NCI-H1436 treated with DMSO at 0.1 percent for 48 hours (cell line): ENCODE measurements around the gene MAPKAPK3.

Experiments
- DNase-seq: peaks from one replicate; lab custom pipeline; 2025; lab: John Stamatoyannopoulos, UW

The MAPKAPK3 gene

DNA sequence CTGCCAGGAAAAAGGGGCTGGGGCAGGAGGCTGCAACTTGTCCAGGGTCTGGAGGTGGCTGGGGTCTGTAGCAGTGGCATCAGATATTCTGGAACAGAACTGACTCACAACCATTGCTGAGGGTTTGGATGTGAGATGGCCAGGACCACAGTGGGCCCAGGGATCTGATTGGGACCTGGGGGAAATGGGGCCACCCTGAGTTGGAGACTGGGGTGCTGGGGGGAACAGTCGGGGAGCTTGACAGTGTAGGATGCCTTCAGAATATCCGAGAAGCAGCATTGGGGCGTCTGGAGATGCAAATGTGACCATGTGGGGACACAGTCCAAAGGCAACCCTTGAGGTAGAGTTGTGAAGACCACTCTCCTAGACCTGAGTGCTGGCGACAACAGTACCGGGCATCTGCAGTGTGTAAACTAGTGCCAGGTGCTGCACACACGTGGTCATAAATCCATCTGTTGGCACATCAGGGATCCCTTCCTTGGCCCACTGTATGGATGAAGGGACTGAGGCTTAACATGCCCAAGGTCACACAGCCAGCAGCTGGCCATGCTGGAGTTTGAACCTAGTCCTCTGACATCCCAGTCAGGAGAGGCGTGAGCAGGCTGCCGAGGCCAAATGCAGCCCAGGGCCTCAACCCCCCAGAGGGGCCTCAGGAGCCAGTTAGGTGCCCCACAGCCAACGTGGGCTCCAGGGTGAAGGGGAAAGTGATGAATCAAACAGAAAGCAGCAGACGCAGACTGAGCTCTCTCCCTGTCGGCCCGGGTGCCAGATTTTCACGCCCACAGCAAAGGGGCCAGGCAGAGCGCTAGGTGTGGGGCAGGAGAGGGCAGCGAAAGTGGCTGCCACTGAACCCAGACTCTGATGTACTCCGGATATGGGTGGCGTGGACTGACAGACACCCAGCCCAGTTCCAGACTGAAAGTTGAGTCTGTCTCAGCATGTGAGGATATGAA is 28.9 kb upstream of the MAPKAPK3 start:
- DNase-seq = no peak

DNA sequence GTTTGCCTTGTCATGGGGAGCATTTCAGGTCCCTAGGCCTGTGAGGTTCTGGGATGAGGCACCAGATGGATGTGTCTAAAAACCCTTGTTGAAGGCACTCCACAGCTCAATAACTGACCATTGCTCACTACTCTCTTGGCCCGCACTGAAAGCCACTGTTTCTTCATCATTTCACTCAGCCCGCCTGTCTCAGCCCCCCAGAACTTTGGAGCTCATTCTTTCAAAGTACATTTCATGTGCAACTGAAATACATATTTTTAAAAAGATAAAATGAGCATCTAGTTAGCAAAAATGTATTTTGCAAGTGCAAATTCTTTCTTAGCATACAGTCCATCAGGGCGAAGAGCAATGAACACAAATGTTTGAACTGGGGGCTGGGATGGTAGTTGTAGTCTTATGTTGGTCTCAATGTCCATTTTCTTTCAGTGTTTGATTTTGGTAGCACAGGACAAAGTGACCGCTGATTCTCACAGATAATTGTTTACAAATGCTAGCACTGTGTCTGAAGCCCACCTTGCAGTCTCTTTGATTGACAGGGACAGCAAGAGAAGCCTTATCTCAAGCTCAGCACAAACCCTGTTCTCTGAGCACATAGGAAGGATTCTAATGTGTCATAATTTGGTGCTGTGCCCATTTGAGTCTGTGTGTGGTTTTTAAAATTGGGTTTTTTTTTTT is 28.1 kb upstream of the MAPKAPK3 start:
- no peak for DNase-seq

DNA sequence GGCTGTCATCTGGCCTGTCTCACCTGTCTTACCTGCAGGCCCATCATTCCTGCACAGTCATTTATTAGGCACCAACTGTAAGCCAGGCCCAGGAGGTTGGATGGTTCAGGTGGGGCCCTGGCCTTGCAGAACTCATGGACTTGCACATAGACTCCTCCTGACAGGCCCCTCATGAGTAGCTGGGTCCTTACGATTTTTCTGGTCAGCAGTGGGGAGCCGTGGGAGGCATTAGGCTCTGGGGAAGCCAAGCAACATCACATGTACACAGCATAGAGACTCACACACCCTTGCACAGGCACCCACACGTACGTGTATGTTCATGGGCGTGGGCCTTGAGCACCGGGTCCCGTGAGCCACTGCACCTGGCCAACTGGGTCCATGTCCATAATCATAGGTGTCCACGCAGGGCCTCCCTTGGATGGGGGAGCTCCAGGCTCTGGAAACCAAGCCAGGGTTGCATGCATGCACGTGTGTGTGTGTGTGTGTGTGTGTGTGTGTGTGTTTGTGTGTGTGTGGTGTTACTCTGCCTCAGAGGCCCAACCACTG is 25.7 kb upstream of the MAPKAPK3 start:
- no peak for DNase-seq

DNA sequence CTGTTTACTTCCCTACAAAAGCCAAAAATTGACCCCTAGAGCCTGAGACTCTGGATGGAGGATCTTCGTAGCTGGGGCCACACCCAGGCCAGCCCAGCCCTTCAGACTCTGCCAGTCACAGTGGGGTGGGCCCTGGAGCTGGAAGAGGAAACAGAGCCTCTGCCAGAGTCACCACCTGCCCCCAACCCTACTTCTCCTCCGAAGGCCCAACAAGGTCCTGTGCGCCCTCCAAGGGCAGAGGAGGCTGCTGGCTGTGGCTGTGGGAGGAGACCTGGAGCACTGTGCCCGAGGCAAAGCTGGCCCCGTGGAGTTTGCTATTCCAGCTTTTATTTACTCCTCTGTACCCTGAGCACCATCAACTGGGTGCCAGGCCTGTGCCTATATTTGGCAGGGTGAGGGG is 24.4 kb upstream of the MAPKAPK3 start:
- DNase-seq = no peak

DNA sequence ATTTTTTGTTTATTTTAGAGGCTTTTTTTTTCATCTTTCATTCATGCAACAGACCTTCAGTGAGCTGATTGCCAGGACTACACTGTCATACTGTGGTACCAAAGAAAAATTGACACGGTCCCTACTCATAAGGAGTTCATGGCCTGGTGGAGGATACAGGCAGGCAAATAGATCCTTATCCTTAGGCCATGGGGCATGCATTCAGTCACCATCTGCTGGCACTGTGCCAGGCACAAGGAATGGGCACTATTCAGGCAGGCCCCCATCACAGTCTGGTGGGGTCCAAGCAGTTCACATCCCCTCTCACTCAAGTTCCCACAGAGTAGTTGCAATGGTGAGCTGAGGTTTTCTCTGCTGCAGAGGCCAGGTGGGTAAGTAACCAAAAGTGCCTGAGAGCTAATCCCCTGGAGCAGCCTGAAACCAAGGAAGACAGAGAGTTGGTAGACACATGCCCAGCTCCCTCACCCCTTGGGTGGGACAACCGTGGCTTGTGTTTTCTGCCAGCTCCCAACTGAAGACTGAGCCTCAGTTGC is 22.6 kb upstream of the MAPKAPK3 start:
- DNase-seq = no peak

DNA sequence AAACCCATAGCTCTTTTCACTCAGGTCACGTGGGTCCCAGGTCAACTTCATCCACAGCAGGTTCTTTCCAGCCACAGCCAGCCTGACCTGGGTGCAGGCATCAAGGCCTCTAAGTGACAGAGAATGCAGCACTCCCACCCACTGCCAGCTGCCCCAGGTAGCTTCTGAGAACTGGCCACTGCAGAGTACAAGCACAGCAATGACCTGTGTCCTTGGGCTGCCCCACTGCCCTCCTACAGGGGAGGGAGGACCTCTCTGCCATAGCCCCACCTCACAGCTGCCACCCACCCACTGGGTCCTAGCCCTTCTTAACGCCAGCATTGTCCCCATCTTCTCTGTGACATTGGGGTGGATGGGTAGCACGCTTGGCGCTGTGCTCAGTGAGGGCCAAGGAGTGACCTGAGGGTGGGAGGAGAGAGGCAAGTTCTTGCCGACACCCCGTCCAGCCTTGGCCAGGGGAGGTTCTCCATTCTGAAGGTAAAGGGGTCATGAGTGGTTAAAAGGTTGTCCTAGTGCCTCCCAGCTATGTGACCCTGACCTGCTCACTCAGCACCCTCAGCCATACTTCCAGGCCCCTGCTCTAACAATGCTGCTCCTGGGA is 17.7 kb upstream of the MAPKAPK3 start:
- no peak for DNase-seq

DNA sequence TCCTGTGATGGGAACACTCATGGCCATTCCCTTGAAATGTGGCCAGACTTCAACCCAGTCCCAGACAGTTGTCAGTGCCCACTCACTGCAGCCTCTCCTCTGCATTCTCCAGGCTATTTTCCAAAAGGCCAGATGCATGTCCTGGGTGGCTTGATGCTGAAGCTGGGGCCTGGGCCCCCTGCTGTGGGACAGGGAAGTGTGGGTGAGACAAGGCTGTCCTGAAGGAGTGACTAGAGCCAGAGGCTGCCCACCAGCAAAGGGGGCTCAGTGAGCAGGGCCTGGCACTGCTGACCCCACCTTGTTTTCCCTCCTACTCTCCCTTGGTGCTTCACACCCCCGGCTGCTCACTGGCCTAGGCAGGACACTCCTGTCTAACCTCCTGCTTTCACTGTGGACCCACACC is 17.2 kb upstream of the MAPKAPK3 start:
- DNase-seq = no peak

DNA sequence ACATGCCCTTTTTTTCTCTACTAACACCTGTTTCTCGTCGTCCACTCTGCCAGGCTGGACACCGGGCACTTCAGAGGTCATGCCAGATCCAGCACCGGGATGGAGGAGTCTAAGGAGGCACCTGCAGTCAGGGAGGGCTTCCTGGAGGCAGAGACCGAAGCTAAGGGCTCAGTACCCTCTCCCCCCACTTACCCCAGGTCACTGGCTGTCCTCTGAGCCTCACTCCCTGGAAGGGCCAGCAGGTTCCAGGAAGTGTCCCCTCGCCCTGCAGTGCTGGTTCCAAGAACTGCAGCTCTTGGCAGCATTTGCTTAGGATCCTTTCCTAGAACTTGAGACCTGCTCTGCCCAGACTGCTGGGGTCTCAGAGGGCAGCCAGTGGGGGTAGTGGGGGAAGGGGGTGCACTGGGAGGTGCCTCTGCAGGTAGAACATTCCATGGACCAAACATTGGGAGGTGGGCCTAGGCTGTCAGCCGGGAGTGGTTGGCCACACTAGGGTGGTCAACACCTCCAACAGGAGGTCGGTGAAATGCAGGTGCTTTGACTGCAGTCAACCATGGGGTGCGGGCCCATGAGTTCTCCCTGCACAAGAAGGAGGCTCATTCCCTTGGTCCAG is 16.7 kb upstream of the MAPKAPK3 start:
- DNase-seq = no peak

DNA sequence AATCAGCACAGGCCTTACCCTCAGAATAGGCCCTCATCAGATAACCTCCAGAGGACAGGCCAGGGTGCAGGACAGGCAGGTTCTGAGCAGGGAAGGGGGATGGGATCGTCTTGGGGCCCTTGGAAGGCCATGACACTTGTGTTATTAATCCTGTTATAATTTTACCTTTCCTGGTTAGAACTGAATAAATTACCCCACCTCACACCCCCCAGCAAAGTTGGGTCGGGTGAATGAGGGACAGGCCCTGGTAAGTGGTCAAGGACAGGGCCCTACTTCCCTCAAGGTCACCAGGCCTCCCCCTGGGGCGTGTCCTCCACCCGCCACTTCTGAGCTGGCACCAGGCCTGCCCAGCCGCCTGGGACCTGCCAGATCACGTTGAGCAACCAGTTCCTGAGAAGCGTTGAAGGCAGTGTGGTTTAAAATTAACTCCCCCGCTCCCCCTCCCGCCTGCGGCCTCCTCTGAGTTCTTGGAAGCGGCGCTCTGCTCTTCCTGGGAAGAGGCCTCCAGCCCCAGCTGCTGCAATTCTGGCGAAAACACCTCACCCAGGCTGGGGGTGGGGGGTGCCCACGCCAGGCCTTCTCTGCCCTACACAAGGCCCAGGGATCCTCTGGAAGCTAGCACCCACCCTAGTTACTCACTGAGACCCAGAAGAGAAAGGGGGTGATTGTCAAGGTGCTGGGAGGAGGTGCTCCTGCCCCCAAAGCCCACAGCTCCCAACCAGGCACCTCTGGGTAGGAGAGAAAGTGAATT is 15.9 kb upstream of the MAPKAPK3 start:
- DNase-seq = peak; percentile 40

DNA sequence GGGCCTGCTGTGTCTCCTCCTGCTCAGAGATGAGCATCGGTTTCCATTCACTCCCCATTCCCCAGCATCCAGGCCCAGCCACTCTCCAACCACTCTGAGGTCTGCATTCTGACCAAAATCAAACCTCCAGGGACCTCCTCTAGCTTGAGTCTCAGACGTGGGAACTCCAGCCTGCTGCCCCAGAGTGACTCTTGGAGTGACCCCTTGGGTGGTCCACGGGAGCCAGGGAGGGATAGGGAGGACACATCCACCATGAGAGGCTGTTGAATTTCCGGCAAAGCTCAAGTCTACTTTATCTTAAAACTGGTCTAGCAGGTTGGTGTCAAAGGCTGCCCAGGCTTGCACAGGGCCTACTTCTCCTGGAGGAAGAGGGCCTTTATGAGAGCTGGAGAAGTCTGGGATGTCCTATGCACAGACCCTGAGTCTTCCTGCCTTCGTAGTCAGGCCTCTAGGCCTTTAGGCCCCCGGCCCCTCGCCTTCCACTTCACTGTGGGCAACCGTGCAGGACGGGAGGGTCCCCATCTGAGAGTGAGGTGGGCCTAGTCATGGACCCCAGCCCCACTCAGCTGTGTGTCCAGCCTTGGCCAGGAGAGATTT is 14.3 kb upstream of the MAPKAPK3 start:
- no peak for DNase-seq

DNA sequence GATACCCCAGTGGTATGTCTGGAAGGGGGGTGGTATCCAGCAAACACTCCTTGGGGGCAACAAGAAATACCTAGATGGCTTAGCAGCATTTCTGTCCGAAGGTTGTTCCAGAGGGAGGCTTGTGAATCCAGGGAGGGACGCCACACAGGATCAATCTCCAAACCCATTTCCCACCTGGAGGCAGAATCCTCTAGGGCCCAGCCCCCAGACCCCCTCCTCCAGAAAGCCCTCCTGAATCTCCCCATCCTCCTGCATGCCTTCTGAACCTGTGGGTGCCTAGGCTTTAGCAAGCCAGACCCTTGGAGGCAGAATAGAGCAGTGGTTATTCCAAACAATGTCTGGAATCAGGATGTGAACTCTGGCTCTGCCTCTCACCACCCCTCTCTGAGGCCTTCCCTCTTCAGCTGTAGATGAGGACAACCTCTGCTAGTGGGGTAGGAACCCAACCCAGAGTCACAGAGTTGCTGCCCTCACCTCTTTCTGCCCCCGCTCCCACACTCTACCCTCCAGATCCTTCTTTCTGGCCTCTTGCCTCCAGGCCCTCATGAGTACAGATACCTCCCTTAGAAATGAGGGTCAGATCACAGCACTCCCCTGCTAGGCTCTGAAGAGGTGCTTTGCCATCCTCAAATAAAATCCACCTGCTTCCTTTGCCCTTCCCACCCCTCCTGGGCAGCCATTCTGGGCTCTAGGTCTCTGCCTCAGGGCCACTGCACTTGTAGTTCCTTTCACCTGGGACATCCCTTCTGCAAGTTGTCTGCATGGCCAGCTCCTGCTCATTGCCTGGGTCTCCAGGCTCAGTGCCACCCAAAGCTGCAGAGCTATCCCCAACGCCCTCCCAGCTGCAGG is 13.5 kb upstream of the MAPKAPK3 start:
- DNase-seq = no peak

DNA sequence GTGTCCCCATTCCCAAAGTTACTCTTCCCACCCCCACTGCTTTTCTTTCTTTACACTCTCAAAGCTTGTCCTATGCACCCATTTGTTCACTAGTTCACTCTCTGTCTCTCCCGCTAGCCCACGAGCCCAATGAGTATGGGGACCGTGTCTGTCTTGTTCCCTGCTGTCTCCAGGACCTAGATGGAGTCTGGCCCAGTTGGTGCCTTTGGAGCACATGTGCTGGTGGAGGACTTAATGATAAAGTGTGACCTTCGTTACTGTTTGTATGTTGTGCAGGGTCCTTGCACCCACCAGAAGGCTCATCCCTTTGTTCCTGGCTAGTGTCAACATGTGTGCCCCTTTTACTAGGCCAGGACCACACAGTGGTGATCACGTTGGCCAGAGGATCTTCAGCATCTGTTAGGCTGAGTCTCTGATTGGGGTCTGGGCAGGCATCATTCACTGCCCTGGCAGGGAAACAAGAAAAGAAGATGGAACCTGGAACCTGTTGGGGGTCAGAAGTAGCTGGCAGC is 12.8 kb upstream of the MAPKAPK3 start:
- DNase-seq = no peak

DNA sequence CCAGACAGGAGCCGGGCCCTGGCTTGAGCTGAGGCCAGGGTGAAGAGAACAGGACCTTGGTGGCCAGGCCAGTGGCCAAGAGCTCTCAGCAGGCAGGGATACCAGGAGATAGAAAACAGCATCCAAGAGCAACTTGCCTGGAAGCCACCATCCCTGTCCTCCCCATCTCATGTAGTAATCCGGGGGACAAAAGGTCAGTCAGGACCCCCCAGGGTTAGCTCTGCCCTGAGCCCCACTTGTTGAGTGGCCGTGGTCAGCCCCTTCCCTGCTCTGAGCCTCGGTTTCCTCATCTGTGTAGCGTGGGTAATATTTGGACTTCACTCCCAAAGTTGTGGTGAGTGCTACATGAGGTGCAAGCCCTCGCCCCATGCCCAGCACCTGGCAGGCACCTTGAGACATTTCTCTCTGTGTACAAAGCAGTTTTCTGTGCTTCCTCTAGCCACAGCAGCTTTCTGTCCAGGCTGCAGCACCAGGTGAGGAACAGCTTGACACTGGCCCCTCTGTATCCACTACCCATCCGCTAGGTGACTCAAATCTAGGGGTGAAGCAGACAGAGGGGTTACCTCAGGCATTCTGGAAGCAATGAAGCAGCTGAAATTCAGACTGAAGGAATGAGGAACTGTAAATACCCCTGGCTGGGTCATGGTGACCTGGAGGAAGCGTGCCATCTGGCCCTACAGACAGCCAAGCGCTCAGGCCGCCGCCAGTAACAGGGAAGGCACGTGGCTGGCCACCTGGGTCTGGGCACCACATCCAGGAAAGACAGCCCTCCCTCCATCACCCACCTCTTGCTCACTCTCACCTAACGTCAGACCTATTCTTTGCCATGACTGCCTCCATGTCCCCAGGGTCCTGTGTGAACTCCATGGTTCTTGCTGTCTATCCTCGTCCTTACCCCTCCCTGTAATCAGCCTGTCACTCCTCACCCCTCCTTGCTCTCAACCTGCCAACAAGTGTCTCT is 12.0 kb upstream of the MAPKAPK3 start:
- DNase-seq = no peak

DNA sequence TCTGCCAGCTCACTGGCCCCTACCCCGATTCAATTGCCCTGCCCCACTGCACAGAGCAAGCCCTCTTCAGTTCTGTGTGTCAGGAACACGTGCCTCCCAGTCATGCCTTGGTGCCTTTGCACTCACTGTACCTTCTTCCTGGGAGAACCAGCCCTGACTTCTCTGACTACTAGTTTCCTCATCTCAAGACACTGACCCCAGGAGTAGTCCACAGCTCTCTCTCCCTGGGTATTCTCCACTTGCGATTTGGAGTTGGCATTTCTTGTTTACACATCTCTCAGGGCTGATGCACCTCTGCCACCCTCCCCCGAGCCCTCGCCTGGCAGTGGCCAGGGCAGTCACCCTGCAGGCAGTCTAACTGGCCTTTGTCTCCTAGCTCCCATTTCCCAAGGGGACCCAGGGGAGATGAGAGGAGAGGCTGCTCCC is 11.0 kb upstream of the MAPKAPK3 start:
- DNase-seq = no peak

DNA sequence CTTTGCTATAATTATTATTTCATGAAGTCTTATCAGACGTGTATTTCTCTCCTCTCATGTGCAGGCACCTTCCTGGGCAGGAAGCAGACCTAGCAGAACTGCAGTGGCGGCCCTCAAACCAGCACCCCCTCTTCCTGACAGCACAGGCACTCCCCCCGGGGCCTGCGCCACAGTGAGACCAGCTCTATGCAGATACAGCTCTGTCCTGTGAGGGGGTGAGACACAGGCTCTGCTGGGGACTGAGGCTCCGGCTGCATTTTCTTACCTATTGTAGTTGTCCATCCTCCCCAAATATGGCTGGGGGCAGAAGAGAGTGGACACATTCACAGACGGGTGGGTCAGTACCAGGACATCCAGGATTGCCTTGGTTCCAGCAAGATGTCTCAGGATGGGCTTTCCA is 10.4 kb upstream of the MAPKAPK3 start:
- no peak for DNase-seq

DNA sequence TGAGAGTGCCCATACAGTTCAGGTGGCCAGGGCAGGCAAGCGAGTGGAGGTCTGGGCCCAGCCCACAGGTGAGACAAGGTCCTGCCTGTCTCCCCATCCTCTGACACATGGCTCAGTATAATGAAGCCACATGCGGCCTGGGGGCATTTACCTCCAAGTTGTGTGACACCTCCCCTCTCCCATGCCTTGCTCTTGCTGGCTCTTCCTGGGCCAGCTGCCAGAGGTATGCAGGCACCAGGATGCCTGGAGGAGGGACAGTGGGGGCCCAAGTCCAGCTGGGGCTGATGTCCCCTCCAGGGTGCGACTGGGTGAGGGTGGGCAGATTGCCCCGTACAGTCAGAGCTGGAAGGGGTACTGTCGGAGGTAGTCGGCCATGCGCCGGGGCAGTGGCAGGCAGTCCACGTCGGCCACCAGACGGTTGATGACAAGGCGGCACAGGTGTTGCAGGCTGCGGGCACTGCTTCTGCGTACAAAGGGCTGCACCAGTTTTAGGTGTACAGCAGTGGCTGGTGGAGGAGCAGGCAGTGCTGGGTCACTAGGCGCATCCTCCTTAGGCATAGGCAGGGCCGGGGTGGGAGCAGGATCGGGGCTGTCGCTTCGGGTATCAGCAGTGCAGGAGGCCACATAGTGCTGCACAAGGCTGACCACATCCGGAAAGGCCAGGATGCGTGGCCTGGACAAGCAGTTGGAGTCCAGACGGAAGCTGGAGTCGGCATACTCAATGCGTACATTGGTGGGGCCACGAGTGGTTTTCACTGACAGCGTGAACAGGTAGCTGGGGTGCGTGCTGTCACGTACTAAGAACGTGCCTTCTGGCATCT is 9.5 kb upstream of the MAPKAPK3 start:
- no peak for DNase-seq

DNA sequence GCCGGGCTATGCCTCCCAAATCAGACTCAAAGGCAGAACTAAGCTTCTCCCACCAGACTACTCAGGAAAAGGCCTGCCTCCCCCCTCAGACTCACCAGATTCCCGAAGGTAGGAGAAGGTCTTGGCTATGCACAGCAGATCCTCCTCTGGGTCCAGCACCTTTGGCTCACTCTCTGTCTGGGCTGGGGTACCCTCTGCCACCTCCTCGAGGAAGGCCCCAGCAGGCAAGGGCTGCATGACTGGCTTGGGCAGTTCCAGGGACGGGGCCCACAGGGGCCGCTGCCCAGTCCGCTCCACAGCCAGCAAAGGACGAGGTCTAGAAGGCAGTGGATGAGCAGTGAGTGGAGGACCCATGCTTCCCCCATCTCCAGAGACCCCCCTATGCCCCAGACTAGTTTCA is 8.7 kb upstream of the MAPKAPK3 start:
- DNase-seq = no peak
